ENCODE data around the gene CCL27. TPM values are rescaled to one million over a fixed set of nuclear protein-coding genes. Genes with fewer than 3 reads are reported as not detected.

The CCL27 gene
- total and polyA plus RNA-seq, 8 donors: not detected

- Histone ChIP-seq H3K4me1 (peaks cover 9 to 31% (median 21%) of the 10 kb centered on the region in 3 donors), H3K27ac (no peak overlapping the region), H3K36me3 (no peaks in the 10 kb centered on the region), H3K9me3 (no peaks in the 10 kb centered on the region), H3K27me3 (no peaks in the 10 kb centered on the region), H3K4me3 (no peak overlapping the region)
- WGBS, 2 donors: 80% methylated on average over 5 of the region's 5 CpGs
- intact Hi-C loops (cut with DNase I): no loop called here
- TF ChIP-seq, protein P1, sequence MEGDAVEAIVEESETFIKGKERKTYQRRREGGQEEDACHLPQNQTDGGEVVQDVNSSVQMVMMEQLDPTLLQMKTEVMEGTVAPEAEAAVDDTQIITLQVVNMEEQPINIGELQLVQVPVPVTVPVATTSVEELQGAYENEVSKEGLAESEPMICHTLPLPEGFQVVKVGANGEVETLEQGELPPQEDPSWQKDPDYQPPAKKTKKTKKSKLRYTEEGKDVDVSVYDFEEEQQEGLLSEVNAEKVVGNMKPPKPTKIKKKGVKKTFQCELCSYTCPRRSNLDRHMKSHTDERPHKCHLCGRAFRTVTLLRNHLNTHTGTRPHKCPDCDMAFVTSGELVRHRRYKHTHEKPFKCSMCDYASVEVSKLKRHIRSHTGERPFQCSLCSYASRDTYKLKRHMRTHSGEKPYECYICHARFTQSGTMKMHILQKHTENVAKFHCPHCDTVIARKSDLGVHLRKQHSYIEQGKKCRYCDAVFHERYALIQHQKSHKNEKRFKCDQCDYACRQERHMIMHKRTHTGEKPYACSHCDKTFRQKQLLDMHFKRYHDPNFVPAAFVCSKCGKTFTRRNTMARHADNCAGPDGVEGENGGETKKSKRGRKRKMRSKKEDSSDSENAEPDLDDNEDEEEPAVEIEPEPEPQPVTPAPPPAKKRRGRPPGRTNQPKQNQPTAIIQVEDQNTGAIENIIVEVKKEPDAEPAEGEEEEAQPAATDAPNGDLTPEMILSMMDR (IDR thresholded peaks at IDR 0.05): no peak
- FAIRE-seq: no peak
- no peak for ATAC-seq
- no peak for DNase-seq
These were observed 7.1 kb downstream of the CCL27 start for GRCh38 chr9:34655394-34655793.

- FAIRE-seq (no peak), ATAC-seq (peak; percentile 43 to 77 (median 66)), DNase-seq (peak; percentile 63 to 87 (median 74))
- Histone ChIP-seq H3K9me3 (no peaks in the 10 kb centered on the region), H3K4me3 (no peak overlapping the region), H3K36me3 (peaks cover 0 to 3% (median 0%) of the 10 kb centered on the region in 3 donors), H3K4me1 (peaks cover 9 to 31% (median 21%) of the 10 kb centered on the region in 3 donors), H3K27me3 (no peaks in the 10 kb centered on the region), H3K27ac (peak overlapping the region in 1 of 4 donors; percentile 22)
- intact Hi-C loops (cut with DNase I): no loop called here
- TF ChIP-seq, protein P1 (IDR thresholded peaks at IDR 0.05): no peak
- 16 to 19% methylated on average over 11 of the region's 11 CpGs for WGBS, 2 donors
These were observed 8.0 kb downstream of the CCL27 start for GRCh38 chr9:34654323-34655051.

- Histone ChIP-seq H3K27ac (no peak overlapping the region), H3K27me3 (no peaks in the 10 kb centered on the region), H3K36me3 (peaks cover 0 to 3% (median 0%) of the 10 kb centered on the region in 3 donors), H3K9me3 (no peaks in the 10 kb centered on the region), H3K4me3 (no peak overlapping the region), H3K4me1 (peaks cover 9 to 31% (median 21%) of the 10 kb centered on the region in 3 donors)
- peak in 1 of 6 donors; percentile 59 for DNase-seq
- FAIRE-seq: no peak
- ATAC-seq: peak in 1 of 4 donors; percentile 2
- intact Hi-C loops (cut with DNase I): no loop called here
- 68 to 73% methylated on average over 11 of the region's 11 CpGs for WGBS, 2 donors
- TF ChIP-seq, protein P1 (IDR thresholded peaks at IDR 0.05): no peak
These were observed 9.0 kb downstream of the CCL27 start for GRCh38 chr9:34653151-34654072.

GRCh38 chr9:34652602-34653000, 9.9 kb downstream of the CCL27 start:
- DNase-seq (no peak), FAIRE-seq (no peak), ATAC-seq (no peak)
- TF ChIP-seq, protein P1 (IDR thresholded peaks at IDR 0.05): no peak
- Histone ChIP-seq H3K4me1 (peaks cover 9 to 37% (median 24%) of the 10 kb centered on the region in 3 donors), H3K4me3 (peak overlapping the region in 1 of 4 donors; percentile 34), H3K9me3 (no peaks in the 10 kb centered on the region), H3K27ac (peak overlapping the region in 1 of 4 donors; percentile 68), H3K27me3 (no peaks in the 10 kb centered on the region), H3K36me3 (peaks cover 0 to 3% (median 0%) of the 10 kb centered on the region in 3 donors)
- 51 to 56% methylated on average over 5 of the region's 5 CpGs for WGBS, 2 donors
- intact Hi-C loops (cut with DNase I): no loop called here
